HG03575 (cell line): ENCODE data around the gene CDK5.

Experiments used
- ATAC-seq: cut with Tn5 transposase; IDR thresholded peaks from one replicate; pipeline ENCODE4 v1.9.1; 2021; ENCODE audit not compliant: unreplicated experiment, insufficient number of reproducible peaks, low FRiP score; ENCODE audit errors: extremely low read depth

CDK5 gene

GRCh38 chr7:151088019-151088855, 30.5 kb upstream of the CDK5 start:
- ATAC-seq: no peak

DNA sequence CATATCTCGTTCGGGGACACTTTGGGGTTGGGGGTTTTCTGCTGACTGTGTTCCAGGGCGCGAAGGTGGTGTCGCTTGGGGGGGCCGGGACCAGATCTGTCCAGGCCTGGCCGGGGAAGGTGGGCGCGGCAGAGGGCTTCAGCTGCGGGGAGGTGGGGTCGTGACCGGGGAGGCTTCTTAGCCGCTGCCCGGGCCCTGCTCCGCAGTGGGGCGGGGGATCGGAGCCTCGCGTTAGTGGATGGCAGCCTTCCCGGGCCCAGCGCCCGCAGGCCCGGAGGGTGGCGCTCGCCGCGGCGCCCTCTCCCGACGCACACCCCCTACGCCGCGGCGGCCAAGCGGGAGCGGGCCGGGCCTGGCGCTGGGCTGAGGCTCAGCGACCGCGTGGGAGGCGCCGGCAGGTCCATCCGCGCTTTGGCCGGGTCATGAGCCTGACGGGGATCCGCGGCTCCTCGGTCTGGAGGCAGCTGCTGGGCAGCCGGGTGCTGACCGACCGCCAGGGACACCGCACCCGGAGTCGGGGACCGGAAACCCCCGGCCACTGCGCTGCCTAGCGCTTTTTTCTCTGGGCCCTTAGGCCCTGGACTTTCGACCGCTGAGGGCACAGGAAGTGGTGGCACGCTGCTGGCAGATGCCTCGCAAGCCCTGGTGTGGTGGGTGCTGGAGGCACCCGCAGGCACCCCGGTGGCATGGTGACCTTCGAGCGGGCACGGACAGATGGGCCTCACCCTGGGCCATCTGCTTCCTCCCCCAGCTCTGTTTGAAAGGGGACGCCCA, 29.7 kb upstream of the CDK5 start:
- ATAC-seq: no peak

- ATAC-seq: no peak
Measured at GRCh38 chr7:151086802-151087244, 29.1 kb upstream of the CDK5 start.

DNA sequence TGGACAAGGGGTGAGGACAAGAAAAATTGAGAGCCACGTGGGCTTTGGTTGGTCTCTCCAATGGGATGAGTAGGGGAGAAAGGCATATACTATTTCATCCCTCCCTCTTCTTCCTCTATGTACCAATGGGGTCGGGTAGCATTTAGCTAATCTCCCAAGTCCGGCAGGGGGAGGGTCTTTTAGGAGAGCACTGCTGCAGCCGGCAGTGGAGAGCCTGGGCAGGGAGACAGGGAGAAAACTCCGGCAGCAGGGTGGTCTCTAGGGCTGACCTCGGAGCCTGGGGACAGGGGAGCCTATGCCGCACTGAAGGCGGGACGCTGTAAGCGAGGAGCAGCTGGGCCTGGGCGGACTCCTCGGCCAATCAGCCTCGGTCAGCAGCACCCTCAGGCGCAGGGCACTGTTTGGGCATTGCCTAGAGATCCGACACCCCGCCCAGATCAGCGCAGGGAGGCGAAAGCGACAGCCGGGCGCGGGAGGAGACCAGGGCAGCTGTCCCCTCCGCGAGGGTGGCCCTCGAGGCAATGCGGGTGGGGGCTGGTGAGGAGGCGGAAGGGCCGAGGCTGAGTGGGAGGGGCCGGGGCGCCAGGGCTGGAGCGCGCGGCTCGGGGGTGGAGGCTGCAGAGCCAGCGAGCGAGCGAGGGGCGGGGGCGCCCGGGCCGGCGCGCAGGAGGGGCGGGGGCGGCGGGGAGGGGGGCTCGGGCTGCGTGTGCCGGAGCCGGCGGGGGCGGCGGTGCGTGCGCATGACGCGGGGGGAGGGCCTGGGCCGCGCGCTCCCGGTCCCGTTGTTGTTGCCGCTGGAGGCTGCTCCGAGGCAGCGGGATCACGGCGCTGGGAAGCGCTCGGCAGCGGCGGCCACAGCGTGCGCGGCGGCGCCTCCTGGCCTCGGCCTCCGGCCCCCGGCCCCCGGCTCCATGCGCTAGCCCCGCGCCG, 28.3 kb upstream of the CDK5 start, which contains the start of gene AGAP3:
Gene AGAP3 (plus strand): TSS at position 785 of the 930 bp plus-strand sequence. CDS start 267 bp downstream, outside the sequence.
- no peak for ATAC-seq

DNA sequence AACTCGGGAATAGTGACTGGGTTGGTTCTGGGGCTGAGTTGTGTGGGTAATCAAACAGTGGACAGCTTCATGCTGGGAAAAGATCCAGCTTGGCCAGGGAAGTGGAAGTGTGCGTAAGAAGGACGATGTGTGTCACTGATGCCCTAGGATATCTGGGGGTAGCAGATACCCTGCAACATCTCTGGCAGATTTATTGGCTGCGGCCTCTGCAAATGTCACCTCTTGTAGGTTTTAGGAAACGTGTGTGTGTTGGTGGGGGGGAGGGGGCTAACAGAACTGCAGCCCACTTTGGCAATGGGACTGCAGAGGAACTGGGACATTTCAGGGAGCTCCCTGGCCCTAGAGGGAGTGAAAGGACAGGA, 27.6 kb upstream of the CDK5 start:
- ATAC-seq: no peak

GRCh38 chr7:151083824-151084160, 26.1 kb upstream of the CDK5 start:
- ATAC-seq: no peak

- ATAC-seq: no peak
Measured at GRCh38 chr7:151083071-151083823, 25.6 kb upstream of the CDK5 start, which contains the start of gene TMUB1. TMUB1 (minus strand) TSS chr7:151083493; CDS start chr7:151082563, 930 bp downstream.

DNA sequence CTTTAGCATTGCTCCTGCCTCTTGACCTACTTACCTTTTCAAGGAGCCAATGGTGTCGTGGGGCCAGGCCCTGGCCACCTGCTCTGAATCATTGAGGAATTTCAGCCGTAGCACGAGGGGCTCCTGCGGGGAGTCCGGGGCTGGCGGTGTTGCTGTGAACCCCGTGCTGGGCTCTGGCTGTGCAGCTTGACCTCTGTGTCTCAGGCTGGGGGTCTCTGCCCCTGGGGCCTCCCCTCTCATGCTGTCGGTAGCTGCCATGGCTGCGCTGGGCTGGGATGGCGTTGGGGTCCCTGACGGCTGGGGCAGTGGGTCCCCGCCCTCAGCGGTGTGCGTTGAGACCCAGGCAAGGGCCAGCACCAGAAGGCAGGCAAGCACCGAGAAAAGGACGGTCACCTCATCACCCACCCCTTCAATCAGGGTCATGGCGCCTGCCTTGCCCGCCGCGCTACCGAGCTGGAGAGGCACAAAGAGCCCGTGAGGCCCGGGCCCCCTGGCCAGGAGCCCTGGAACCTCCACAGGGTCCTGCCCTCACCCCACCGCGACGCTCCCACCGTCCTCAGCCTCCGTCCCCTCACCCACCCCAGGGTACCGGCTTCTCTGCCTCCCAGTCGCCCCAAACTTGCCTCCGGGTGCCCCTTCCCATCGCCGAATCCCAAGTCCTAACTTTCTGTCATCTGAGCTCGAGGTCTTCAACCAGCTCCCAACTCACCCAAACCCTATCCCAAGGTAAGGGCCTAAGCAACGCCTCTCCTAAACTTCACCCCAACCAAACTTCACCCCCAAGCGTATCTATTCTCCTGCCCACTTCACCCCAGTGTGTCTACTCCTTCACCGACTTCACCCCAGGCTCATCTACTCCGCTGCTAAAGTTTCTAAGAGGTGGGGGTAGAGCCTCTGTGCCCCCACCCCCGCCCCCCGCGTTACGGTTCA, 24.7 kb upstream of the CDK5 start:
- ATAC-seq: no peak

- no peak for ATAC-seq
Measured at GRCh38 chr7:151081170-151082101, 23.7 kb upstream of the CDK5 start.

DNA sequence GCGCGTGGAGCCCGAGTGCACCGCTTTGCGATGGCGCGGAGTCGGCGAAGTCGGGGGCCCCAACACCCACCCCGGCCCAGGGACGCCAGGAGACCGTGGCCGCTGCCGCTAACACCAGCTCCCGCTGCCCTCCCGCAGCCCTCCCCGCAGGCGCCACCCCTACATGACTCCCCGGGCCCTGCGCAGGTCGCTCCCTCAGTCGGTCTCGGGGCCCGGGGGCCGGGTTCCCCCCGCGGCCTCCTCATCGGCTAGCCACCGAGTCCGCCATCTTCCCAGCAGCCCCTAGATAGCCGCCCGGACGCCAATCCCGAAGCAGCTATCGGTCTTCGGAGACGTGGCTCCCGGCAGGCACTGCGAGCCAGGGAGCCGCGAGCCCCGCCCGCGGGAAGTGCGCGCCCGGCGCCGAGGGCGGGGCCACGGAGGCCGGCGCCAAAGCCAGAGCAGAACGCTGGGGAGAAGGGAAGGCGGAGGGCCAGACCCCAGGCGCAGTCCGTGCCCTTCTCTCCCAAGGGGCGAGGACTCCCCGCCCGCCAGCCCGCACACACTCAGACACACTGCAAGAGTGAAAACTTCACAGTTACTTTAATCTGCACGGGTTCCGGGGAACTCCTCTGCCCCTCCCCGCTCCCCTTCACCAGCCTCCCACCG, 22.9 kb upstream of the CDK5 start, which contains the start of gene FASTK:
Gene FASTK (minus strand): TSS at position 288 of the 648 bp plus-strand sequence. CDS start 43 bp downstream, at position 245.
- ATAC-seq: no peak

- ATAC-seq: no peak
Measured at GRCh38 chr7:151080067-151080521, 22.4 kb upstream of the CDK5 start.

DNA sequence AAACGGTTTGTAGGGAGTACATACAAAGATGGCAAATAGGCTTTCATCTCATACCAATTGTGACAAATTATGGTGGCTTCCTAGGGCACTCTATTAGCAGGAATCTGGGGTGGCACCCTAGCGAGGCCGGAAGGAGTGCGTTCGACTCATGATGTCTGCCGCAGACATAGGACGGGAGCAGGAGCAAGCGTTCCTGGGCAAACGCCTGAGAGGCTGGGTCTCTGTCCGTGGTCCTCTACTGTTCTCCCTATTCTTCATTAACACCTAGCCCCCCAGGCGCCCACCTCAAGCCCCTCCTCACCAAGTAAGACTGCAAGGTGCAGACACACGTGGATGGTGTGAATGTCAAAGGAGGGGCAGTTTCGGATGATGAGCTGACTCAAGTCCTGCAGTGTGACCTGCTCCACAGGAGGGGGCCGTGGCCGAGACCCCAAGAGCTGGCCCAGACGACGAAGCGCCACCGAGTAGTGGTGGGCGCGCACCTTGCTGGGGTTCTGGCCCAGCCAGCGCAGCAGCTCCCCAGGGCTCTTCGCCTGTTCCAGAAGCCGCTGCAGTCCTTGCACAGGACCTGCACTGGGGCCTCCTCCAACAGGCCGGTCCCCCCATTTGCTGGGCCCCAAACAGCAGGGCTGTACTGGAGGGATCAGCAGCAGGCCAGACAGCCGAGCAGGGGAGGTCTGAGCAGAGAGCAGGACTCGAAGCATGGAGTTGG, 21.7 kb upstream of the CDK5 start:
- no peak for ATAC-seq

- no peak for ATAC-seq
Measured at GRCh38 chr7:151078233-151079040, 20.7 kb upstream of the CDK5 start.

- no peak for ATAC-seq
Measured at GRCh38 chr7:151077705-151078232, 20.1 kb upstream of the CDK5 start.
